ENCODE measurements around the gene MAPK6.
A peak's percentile ranks its signal among the peaks of the same experiment; 100 is the strongest.

DNA sequence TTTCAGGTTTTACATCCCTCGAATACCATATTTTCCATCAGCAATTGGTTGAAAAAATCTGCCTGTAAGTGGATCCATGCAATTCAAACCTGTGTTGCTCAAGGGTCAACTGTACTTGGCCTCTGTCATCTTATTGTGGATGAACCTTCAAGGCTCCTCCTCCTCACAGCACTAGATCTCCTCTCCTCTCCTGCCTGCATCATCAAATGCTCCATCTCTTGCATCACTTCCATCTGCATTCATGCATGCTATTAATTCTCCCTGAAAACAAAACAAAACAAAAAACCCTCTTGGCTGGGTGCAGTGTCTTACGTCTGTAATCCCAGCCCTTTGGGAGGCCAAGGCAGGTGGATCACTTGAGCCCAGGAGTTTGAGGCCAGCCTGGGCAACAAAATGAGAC lies 83.4 kb downstream of the MAPK6 start:
- TF ChIP-seq, protein P1, sequence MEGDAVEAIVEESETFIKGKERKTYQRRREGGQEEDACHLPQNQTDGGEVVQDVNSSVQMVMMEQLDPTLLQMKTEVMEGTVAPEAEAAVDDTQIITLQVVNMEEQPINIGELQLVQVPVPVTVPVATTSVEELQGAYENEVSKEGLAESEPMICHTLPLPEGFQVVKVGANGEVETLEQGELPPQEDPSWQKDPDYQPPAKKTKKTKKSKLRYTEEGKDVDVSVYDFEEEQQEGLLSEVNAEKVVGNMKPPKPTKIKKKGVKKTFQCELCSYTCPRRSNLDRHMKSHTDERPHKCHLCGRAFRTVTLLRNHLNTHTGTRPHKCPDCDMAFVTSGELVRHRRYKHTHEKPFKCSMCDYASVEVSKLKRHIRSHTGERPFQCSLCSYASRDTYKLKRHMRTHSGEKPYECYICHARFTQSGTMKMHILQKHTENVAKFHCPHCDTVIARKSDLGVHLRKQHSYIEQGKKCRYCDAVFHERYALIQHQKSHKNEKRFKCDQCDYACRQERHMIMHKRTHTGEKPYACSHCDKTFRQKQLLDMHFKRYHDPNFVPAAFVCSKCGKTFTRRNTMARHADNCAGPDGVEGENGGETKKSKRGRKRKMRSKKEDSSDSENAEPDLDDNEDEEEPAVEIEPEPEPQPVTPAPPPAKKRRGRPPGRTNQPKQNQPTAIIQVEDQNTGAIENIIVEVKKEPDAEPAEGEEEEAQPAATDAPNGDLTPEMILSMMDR (IDR thresholded peaks at IDR 0.05): no peak
- peak in 1 of 3 donors; percentile 50 for TF ChIP-seq POLR2AphosphoS5 (IDR thresholded peaks at IDR 0.05)
- TF ChIP-seq POLR2A (IDR thresholded peaks at IDR 0.05): no peak
- no peak for TF ChIP-seq EP300 (IDR thresholded peaks at IDR 0.05)
